ENCODE measurements around the gene HP1BP3.

HP1BP3 gene

DNA sequence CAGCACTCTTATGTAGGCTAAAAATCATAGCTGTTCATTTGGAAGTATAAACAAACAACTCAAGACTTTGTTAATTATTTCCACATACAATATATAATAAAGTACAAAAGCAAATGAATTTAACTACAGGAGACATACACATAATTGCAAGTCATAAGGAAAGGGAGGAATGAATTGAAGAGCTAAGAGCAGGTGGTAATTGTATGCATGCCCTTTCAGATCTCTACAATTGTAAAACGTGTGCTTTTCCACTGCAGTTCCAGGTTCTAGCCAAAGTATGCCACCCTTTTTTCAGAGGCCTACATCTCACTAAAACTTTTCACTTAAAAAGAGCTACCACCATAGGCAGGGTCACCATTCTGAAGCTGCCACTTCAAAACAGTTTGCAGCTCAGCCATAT, 42.8 kb upstream of the HP1BP3 start:
- POLR2A ChIA-PET: no interaction called here
- TF ChIP-seq, protein P1, sequence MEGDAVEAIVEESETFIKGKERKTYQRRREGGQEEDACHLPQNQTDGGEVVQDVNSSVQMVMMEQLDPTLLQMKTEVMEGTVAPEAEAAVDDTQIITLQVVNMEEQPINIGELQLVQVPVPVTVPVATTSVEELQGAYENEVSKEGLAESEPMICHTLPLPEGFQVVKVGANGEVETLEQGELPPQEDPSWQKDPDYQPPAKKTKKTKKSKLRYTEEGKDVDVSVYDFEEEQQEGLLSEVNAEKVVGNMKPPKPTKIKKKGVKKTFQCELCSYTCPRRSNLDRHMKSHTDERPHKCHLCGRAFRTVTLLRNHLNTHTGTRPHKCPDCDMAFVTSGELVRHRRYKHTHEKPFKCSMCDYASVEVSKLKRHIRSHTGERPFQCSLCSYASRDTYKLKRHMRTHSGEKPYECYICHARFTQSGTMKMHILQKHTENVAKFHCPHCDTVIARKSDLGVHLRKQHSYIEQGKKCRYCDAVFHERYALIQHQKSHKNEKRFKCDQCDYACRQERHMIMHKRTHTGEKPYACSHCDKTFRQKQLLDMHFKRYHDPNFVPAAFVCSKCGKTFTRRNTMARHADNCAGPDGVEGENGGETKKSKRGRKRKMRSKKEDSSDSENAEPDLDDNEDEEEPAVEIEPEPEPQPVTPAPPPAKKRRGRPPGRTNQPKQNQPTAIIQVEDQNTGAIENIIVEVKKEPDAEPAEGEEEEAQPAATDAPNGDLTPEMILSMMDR (IDR thresholded peaks at IDR 0.05; ENCODE audit: insufficient read depth, low read length, missing control alignments): no peak
- DNase-seq (ENCODE audit: low read depth, low spot score): no peak
- CTCF ChIA-PET: interaction anchor here (0.6 to 1.9 kb wide), 3 partner anchors 97 to 366 kb away, joined by 3 to 7 read pairs (median 3); no protein-coding TSS in a partner anchor
- H3K4me3 ChIP-seq (ENCODE audit: low read depth, low read length): no peak overlapping the region

DNA sequence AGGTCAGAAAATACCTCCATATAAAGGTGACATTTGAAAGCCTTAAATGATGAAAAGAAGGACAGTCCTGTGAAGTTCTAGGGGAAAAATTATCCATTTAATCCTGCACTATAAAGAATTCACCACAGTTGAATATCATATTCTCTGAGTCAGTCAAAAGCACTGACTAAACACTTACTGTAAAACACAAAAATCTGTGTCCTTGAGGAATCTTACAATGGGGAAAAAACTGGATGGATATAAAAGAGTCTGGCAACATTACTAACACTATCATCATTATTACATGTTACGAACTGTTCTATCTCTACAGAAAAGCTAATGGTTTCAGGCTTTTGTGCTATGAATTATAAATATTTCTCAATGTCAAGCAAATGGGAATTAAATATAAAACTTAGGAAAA, 42.4 kb upstream of the HP1BP3 start:
- CTCF ChIA-PET: interaction anchor here (0.7 to 1.9 kb wide), 2 partner anchors 133 to 366 kb away, joined by 3 to 7 read pairs; no protein-coding TSS in a partner anchor
- no peak for DNase-seq (ENCODE audit: low read depth, low spot score)
- POLR2A ChIA-PET: no interaction called here

DNA sequence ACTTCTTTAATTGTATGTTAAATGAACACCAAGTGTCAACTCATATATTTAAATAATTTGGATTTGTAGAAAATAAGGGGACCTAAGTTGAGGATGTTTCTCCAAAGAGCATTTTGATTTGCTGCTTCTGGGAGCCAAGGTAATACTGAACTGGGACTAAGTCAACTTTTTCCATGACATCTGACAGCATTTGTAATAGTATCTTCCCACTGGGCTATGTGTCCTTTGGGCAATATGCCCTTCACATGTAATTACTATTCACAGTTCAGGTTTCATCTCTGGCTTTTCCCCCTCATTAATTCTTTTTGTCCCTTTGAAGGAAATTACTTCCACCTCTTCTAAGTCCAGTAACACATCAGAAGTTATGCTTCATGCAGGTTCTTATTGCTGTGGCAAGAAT, 36.7 kb upstream of the HP1BP3 start:
- POLR2A ChIA-PET: no interaction called here
- TF ChIP-seq, protein P1 (IDR thresholded peaks at IDR 0.05; ENCODE audit: insufficient read depth, low read length, missing control alignments): no peak
- no peak overlapping the region for H3K4me3 ChIP-seq (ENCODE audit: low read depth, low read length)
- CTCF ChIA-PET: no interaction called here
- no peak for DNase-seq (ENCODE audit: low read depth, low spot score)

More for the DNA sequence above, 42.4 kb upstream of the HP1BP3 start:
- TF ChIP-seq, protein P1 (IDR thresholded peaks at IDR 0.05; ENCODE audit: insufficient read depth, low read length, missing control alignments): no peak
- H3K4me3 ChIP-seq (ENCODE audit: low read depth, low read length): no peak overlapping the region

DNA sequence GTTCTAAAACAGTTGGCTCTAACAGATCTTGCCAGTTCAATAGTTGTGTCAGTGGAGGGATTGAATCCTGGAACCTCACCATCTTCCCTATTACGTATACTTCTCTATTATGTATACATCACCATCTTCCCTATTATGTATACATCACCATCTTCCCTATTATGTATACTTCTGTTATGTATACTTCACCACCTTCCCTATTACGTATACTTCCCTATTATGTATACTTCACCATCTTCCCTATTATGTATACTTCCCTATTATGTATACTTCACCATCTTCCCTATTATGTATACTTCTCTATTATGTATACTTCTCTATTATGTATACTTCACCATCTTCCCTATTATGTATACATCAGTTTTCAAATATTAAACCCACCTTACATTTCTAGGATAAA, 34.4 kb upstream of the HP1BP3 start:
- TF ChIP-seq, protein P1 (IDR thresholded peaks at IDR 0.05; ENCODE audit: insufficient read depth, low read length, missing control alignments): no peak
- no peak overlapping the region for H3K4me3 ChIP-seq (ENCODE audit: low read depth, low read length)
- no peak for DNase-seq (ENCODE audit: low read depth, low spot score)
- ChIA-PET POLR2A (no interaction called here), CTCF (no interaction called here)

DNA sequence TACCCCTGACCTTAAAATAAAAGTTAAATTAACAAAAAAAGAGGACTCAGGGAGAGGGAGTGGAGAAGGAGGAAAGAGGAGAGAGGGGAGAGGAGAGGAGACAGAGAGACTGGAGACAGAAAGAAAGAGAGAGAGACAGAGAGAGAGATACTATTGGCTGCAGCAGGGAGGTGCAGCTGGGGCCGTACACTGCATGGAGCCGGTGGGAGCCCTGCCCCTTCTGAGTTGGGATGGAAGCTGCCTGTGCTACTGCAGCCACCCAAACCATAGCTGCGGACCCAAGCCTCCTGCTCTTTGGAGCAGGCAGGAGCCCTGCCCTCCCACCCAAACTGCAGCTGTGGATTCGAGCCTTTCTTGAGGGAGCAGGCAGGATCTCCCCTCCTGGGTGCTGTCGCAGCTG, 32.7 kb upstream of the HP1BP3 start:
- DNase-seq (ENCODE audit: low read depth, low spot score): no peak
- H3K4me3 ChIP-seq (ENCODE audit: low read depth, low read length): no peak overlapping the region
- POLR2A ChIA-PET: no interaction called here
- CTCF ChIA-PET: no interaction called here
- TF ChIP-seq, protein P1 (IDR thresholded peaks at IDR 0.05; ENCODE audit: insufficient read depth, low read length, missing control alignments): no peak

DNA sequence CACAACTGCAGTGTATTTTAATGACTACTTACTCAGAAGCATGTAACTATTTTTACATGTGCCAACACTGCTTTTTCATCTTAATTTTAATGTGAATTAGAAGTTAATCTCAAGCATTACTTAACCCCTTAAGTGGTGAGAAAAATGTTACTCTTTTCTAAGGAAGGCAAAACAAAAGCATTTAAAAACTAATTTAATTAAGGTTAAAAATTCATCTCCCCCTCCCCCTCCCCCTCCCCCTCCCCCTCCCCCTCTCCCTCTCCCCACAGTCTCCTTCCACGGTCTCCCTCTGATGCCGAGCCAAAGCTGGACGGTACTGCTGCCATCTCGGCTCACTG, 27.4 kb upstream of the HP1BP3 start:
- no peak overlapping the region for H3K4me3 ChIP-seq (ENCODE audit: low read depth, low read length)
- no peak for DNase-seq (ENCODE audit: low read depth, low spot score)
- ChIA-PET POLR2A (no interaction called here), CTCF (no interaction called here)
- TF ChIP-seq, protein P1 (IDR thresholded peaks at IDR 0.05; ENCODE audit: insufficient read depth, low read length, missing control alignments): no peak

Data from AG04449 (cell line).